Activated CD8-positive, alpha-beta T cell treated with anti-CD3 and anti-CD28 coated beads for 36 hours (primary cell): ENCODE results near the gene ZBTB4. TPM values are rescaled to one million over a fixed set of nuclear protein-coding genes. Genes with fewer than 3 reads are reported as not detected.

Experiments
- ATAC-seq: fragments of 200-7000 bp; cut with Tn5 transposase; one replicate; pipeline ENCODE4 v1.10.0; 2021; ENCODE audit warnings: mild to moderate bottlenecking, moderate library complexity
- CTCF ChIA-PET: fragments of 350-600 bp; sonication (Branson Sonifier 250); formaldehyde crosslinking; loops from one replicate; lab custom pipeline; 2021; ENCODE audit warnings: antibody characterized with exemption; lab: Charles Lee
- POLR2A ChIA-PET: fragments of 350-600 bp; sonication (Branson Sonifier 250); formaldehyde crosslinking; loops from one replicate; lab custom pipeline; 2021; ENCODE audit warnings: antibody characterized with exemption; lab: Charles Lee
- DNase-seq: peaks from one replicate; pipeline ENCODE4 v3.0.0-alpha.2; 2020
- H3K27ac Mint-ChIP-seq: one replicate; pipeline ENCODE4 v1.8.0; 2021; ENCODE audit warnings: mild to moderate bottlenecking, mixed read lengths
- H3K27me3 Mint-ChIP-seq: one replicate; pipeline ENCODE4 v1.8.0; 2021; ENCODE audit warnings: mixed read lengths
- H3K36me3 Mint-ChIP-seq: one replicate; pipeline ENCODE4 v1.8.0; 2021; ENCODE audit warnings: low read depth, mixed read lengths
- H3K4me1 Mint-ChIP-seq: one replicate; pipeline ENCODE4 v1.8.0; 2021; ENCODE audit warnings: low read depth, mixed read lengths
- H3K4me3 Mint-ChIP-seq: one replicate; pipeline ENCODE4 v1.8.0; 2021; ENCODE audit warnings: mild to moderate bottlenecking, moderate library complexity, mixed read lengths
- H3K9me3 Mint-ChIP-seq: one replicate; pipeline ENCODE4 v1.8.0; 2021; ENCODE audit warnings: mixed read lengths
- intact Hi-C: fragments of 100-400 bp; cut with micrococcal nuclease; formaldehyde crosslinking; loops from one replicate; pipeline ENCODE4 v1.10.0; 2022
- total RNA-seq, 2 experiments: library from RNA; stranded (reverse); gene quantifications; one replicate each; pipeline ENCODE4 v1.2.3, GENCODE V29; 2021
- TF ChIP-seq, protein P1 (sequence below): fragments of 200-600 bp; IDR thresholded peaks from one replicate; pipeline ENCODE4 v1.8.0; 2022; ENCODE audit warnings: antibody characterized with exemption, mild to moderate bottlenecking

Gene ZBTB4
- total RNA-seq, 2 experiments from 2014 or later, result 24.3 to 24.6 TPM

DNA sequence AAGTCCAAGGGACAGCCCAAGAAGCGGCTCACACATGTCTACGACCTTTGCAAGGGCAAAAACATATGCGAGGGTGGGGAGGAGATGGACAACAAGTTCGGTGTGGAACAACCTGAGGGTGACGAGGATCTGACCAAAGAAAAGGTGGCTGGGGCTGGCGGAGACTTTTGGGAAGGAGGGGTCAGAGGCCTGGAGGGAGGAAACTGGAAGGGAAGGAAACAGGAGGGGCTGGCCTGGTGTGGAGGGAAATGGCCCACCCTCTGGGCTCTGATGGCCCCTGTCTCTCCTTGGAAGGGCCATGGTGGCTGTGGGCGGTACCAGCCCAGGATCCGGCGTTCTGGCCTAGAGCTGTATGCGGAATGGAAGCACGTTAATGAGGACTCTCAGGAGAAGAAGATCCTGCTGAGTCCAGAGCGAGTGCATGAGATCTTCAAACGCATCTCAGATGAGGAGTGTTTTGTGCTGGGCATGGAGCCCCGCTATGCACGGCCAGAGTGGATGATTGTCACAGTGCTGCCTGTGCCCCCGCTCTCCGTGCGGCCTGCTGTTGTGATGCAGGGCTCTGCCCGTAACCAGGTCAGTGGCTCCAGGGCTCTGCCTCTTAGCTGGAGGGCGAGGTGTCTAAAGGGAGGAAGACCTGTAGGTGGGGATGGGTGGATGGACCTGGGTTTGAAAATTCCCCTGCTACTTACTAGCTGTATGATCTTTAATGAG, 17.2 kb upstream of the ZBTB4 start:
- intact Hi-C loops, result no loop called here
- peaks cover 72% of the 10 kb centered on the region for H3K36me3 Mint-ChIP-seq
- no peak for ATAC-seq
- H3K27ac Mint-ChIP-seq, result no peak overlapping the region
- H3K9me3 Mint-ChIP-seq, result no peaks in the 10 kb centered on the region
- no peak overlapping the region for H3K4me3 Mint-ChIP-seq
- no peak for DNase-seq
- TF ChIP-seq, protein P1, sequence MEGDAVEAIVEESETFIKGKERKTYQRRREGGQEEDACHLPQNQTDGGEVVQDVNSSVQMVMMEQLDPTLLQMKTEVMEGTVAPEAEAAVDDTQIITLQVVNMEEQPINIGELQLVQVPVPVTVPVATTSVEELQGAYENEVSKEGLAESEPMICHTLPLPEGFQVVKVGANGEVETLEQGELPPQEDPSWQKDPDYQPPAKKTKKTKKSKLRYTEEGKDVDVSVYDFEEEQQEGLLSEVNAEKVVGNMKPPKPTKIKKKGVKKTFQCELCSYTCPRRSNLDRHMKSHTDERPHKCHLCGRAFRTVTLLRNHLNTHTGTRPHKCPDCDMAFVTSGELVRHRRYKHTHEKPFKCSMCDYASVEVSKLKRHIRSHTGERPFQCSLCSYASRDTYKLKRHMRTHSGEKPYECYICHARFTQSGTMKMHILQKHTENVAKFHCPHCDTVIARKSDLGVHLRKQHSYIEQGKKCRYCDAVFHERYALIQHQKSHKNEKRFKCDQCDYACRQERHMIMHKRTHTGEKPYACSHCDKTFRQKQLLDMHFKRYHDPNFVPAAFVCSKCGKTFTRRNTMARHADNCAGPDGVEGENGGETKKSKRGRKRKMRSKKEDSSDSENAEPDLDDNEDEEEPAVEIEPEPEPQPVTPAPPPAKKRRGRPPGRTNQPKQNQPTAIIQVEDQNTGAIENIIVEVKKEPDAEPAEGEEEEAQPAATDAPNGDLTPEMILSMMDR, result no peak
- peaks cover 19% of the 10 kb centered on the region for H3K4me1 Mint-ChIP-seq
- no peaks in the 10 kb centered on the region for H3K27me3 Mint-ChIP-seq
- POLR2A ChIA-PET, result interaction anchor here (0.6 to 3.9 kb wide), 8 partner anchors 9 to 70 kb away, joined by 3 to 20 read pairs (median 5); partner anchors contain the start of gene POLR2A
- CTCF ChIA-PET, result interaction anchor here (0.9 to 1.5 kb wide), 2 partner anchors 18 to 64 kb away, joined by 3 read pairs; no protein-coding TSS in a partner anchor

DNA sequence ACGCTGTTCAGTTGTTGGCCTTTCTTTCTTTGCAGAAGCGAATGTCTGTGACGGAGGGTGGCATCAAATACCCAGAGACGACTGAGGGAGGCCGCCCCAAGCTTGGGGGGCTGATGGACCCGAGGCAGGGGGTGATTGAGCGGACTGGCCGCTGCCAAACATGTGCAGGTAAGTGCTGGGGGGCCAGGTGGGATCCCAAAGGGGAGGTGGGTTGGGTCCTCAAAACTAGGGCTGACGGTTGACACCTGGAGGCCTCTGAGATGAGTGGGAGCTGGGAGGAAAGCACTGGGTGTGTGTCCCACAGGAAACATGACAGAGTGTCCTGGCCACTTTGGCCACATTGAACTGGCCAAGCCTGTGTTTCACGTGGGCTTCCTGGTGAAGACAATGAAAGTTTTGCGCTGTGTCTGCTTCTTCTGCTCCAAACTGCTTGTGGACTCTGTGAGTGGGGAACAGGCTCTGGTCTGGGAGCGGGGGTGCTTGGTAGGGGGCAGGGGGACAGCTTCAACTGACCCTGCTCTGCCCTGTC, 16.5 kb upstream of the ZBTB4 start:
- Mint-ChIP-seq H3K27me3 (no peaks in the 10 kb centered on the region), H3K4me1 (peaks cover 22% of the 10 kb centered on the region), H3K36me3 (peaks cover 69% of the 10 kb centered on the region), H3K4me3 (no peak overlapping the region), H3K9me3 (no peaks in the 10 kb centered on the region), H3K27ac (no peak overlapping the region)
- intact Hi-C loops, result no loop called here
- ChIA-PET CTCF (interaction anchor here (1.2 kb wide), 1 partner anchor 9 kb away, joined by 3 read pairs; no protein-coding TSS in a partner anchor), POLR2A (interaction anchor here (0.6 to 3.9 kb wide), 8 partner anchors 9 to 71 kb away, joined by 3 to 20 read pairs (median 4); partner anchors contain the start of gene POLR2A)
- ATAC-seq (no peak), DNase-seq (no peak)
- TF ChIP-seq, protein P1, result no peak

DNA sequence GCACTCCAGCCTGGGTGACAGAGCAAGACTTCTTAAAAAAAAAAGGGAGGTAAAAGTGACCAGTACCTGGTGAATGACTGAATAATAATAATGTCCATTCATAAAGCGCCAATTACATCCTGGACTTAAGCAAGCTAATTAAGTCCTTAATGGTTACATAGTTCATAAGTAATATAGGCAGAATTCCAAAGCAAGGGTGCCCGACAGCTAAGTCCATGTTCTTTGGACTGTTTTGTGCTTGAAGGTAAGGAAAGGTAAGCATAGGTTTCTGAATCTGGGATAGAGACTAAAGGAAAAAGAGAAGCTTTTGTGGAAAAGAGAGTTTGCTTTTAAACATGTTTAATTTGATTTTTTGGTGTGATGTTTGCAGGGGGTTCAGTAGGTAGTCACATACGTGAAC, 14.5 kb upstream of the ZBTB4 start:
- no peaks in the 10 kb centered on the region for H3K9me3 Mint-ChIP-seq
- peaks cover 68% of the 10 kb centered on the region for H3K36me3 Mint-ChIP-seq
- intact Hi-C loops, result no loop called here
- H3K4me3 Mint-ChIP-seq, result no peak overlapping the region
- H3K27ac Mint-ChIP-seq, result peak overlapping the region; percentile 56
- no peak for ATAC-seq
- peaks cover 39% of the 10 kb centered on the region for H3K4me1 Mint-ChIP-seq
- POLR2A ChIA-PET, result interaction anchor here (0.9 to 3.9 kb wide), 6 partner anchors 9 to 191 kb away, joined by 5 to 20 read pairs (median 6); partner anchors contain the start of genes POLR2A and ZBTB4
- H3K27me3 Mint-ChIP-seq, result no peaks in the 10 kb centered on the region
- TF ChIP-seq, protein P1, result no peak
- no peak for DNase-seq
- CTCF ChIA-PET, result interaction anchor here (1.0 to 3.7 kb wide), 3 partner anchors 21 to 57 kb away, joined by 3 to 23 read pairs (median 3); no protein-coding TSS in a partner anchor

DNA sequence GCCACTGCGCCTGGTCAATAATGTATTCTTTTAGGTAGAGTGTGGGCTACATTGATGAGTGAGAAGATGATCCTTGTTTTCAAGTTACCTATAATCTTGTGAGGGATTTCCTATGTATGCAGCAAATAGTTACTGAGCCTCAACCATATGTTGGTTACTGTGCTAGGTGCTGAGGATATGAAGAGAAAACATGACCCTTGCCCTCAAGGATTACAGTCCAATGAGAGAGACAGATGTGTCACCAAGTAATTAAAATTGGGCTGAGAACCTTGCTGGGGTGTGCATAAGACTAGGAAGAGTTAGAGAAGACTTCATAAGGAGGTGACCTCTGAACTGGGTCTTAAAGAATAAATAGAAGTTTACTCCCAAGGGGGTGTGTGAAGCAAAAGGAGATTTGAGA, 12.2 kb upstream of the ZBTB4 start:
- Mint-ChIP-seq H3K36me3 (peaks cover 62% of the 10 kb centered on the region), H3K9me3 (no peaks in the 10 kb centered on the region), H3K27ac (peak overlapping the region; percentile 40), H3K4me1 (peaks cover 57% of the 10 kb centered on the region), H3K4me3 (no peak overlapping the region), H3K27me3 (no peaks in the 10 kb centered on the region)
- DNase-seq (no peak), ATAC-seq (no peak)
- POLR2A ChIA-PET, result interaction anchor here (1.0 to 1.5 kb wide), 3 partner anchors 11 to 61 kb away, joined by 4 to 6 read pairs (median 5); no protein-coding TSS in a partner anchor
- TF ChIP-seq, protein P1, result no peak
- intact Hi-C loops, result no loop called here
- CTCF ChIA-PET, result interaction anchor here (1.4 to 3.7 kb wide), 3 partner anchors 23 to 55 kb away, joined by 3 to 23 read pairs (median 5); no protein-coding TSS in a partner anchor
